COR-L47 (cell line): ENCODE results near the gene CSTF2T.
"Not testable (repeated sequence)": the region's sequence is repeated elsewhere in the genome, so short reads cannot be mapped to it uniquely, and the experiment has no call there.

ENCODE experiments used
- DNase-seq: peaks from one replicate; lab custom pipeline; 2025; lab: John Stamatoyannopoulos, UW

CSTF2T gene

DNA sequence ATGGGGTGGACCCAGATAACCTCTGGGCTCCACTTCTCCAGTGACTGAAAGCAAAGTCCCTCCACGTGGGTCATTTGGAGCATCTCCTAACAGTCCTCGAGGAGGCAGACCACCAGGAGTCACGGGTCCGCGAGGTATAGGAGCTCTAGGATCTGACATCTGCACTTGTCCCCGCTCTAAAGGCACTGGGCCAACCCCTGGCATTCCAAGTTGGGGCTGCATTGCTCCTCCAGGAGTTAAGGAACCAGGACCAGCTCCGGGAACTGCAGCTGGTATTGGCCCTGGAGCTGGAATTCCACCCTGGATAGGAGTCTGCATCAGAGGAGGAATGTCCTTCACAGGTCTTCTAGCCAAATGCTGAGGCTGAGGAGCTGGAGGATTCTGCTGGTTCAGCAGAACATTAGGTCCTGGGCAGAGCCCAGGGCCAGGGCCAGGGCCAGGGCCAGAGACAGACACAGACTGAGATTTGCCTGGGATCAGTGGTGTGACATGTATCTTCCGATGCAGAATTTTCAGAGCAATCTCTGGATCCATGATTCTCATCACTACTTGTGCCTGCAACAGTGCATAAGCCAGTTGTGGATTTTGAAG, 827 bp downstream of the CSTF2T start:
- DNase-seq, result no peak

DNA sequence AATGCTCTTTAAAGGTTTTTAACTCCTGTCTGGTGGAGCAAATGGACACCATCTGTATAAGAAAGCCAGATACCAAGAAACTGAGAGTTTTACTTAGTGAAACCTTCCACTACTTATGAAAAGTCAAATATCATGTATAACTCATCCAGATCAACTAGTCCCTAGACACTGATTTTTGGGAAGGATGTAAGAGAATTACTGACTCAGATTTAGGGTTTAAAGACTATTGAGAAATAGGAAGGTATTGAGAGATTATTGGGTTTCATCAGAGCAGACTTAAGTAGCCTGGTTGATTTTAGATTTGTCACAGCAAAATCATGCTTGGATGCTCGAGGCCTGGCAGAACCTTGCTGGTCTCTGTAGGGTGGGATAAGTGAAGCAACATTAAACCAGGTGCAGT, 3.1 kb downstream of the CSTF2T start:
- DNase-seq, result no peak

DNA sequence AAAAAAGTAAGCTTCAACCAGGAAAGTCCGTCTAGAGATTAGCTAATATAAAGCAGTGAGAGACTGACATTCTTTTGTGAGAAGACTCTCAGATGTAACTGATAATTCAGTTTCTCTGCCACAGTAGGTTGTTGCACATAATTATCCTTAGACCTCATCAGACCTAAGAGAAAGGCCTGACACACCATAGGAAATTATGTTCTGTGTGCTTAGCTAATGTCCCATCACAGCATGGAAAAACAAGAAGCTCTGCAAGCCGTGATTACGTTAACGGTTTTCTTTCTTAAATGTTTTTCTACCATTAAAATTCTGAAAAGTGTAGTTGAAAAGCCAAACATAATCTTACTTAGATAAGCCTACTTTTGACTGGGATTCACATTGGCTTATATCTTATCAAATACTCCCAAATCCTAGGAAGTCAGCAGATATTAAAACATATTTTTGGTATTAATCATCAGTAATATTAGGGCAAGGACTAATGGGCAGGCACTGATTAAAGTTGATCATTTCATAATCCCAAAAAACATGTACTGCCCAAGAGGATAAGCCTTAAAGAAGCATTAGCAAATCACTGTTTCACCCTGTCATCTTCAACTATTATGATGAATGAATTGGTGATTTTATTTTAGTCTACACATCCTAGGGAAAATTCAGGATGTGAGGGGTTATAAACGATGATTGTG, 5.2 kb downstream of the CSTF2T start:
- DNase-seq, result no peak

DNA sequence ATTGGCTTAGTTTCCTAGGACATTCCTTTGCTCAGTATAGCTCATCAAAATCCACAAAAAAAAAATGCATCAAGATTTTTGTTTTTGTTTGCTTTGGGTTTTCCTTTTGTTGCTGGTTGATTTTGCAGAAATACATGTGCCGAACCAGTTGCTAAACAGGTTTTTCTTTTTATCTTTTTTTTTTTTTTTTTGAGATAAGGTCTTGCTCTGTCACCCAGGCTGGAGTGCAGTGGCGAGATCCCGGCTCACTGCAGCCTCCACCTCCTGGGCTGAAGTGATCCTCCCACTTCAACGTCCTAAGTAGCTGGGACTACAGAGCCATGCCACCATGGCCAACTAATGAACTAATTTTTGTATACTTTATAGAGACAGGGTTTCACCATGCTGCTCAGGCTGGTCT, 8.3 kb downstream of the CSTF2T start:
- DNase-seq, result no peak

DNA sequence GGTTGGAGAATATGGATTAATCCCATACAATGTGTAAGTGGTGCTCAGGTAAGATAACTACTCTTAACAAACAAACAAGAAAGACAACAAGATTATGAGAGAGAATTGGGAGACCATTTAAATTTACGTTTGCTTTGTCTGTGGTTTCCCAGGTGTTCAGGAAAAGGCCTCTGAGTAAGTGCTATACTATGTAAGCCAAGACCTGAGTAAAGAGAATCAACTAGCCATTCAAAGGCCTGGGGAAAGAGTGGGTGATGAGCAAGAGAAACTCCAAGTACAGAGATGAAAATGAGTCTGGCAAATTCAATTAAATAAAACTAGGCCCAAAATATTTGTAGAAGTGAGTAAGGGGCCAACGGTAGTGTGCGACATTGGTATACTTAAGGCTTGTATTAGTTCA, 9.9 kb downstream of the CSTF2T start:
- no peak for DNase-seq

DNA sequence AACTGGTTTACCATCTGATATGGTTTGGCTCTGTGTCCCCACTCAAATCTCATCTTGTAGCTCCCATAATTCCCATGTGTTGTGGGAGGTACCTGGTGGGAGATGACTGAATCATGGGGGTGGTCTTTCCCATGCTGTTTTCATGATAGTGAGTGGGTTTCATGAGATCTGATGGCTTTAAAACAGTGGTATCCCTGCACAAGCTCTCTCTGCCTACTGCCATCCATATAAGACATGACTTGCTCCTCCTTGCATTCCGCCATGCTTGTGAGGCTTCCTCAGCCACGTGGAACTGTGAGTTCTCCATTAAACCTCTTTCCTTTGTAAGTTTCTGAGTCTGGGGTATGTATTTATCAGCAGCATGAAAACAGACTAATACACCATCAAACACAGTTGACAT, 10.6 kb downstream of the CSTF2T start:
- DNase-seq, result not testable (repeated sequence)

DNA sequence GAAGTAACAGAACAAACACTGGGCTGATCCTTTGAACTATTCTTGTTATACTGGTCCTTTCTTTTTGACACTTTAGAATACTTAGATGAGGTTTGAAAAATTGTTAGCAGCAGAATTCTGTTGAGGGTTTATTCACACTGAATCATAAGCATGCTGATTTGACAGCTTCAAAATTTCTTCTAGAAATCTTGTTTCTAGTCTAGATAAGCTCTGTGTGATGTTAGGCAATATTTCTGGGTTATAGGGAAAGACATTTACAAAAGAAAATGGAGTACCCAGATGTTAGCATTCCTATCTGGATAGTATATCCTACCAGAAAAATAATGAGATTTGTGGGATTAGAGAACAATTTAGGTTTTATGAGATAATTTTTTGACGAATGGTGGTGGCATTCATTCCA, 12.1 kb downstream of the CSTF2T start:
- no peak for DNase-seq

DNA sequence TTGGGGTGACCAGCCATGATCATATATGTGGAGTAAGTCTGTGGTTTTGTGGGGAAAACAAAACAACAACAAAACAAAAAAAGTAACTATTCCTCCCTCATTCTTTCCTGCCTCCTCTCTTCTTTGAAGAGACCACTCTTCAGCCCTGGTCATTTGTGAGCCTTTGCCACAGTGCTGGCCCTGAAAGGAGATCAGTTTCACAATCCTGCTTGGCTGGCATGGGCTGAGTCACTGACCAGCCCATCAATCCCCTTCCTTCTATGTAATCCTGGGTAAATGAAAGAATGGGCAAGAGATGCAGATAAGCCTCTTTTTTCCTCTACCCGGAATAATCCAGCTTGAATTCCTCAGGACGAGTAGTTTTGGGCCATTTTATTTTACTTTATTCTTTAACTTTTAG, 13.6 kb downstream of the CSTF2T start:
- no peak for DNase-seq

DNA sequence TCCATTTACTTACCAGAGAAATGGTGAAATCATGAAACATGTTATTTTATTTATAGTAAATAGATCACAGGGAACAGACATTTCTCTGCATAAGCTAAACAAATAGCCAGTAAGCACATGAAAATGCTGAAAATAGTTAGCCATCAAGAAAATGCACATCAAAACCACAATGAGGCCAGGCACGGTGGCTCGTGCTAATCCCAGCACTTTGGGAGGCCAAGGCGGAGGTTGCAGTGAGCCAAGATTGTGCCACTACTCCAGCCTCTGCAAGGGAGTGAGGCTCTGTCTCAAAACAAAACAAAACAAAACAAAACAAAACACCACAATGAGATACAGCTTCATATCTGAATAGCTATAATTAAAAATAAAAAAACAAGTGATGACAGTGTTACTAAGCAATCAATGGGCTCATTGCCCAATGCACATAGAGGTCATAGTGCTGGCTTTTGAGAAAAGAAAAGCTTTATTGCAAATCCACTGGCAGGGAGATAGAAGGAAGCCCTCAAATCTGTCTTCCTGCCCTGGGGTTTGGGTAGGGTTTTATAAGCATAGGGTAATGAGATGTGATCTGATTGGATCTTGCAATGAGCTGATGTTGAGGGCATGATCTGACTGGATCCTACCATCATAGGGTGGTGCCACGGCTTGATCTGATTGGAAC, 16.2 kb downstream of the CSTF2T start:
- no peak for DNase-seq

DNA sequence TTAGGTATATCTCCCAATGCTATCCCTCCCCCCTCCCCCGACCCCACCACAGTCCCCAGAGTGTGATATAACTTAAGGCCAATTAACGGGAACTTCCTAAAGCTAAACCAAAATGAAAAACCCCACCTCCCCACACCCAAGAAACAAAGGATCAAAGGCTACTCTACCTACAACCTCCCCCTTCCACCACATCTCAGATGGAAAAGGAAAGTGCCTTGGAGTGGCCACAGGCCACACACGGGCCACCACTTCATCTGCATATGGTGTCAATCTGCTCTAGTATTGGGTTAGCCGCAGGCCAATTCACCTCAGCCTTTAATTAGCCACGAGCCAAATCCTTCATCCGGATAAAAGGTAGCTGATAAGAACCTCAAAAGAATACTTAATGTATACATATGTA, 19.6 kb downstream of the CSTF2T start:
- no peak for DNase-seq

DNA sequence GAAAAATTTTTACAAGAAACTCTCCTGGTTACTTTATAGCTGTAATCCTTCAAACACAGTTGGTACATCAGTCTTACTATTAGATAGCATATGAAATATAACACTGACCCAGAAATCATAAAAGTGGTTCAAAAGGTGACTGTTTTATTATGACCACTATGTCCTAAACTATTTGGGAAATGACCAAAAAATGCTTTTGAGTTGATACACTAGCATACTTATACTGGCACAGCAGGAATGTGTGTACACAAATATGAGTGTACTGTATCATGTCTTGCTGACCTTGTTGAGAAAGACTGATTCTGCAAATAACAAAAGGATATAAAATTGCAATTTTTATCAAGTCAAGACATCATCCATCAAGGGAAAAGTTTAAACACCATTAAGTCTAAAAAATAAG, 24.3 kb downstream of the CSTF2T start:
- DNase-seq, result no peak

DNA sequence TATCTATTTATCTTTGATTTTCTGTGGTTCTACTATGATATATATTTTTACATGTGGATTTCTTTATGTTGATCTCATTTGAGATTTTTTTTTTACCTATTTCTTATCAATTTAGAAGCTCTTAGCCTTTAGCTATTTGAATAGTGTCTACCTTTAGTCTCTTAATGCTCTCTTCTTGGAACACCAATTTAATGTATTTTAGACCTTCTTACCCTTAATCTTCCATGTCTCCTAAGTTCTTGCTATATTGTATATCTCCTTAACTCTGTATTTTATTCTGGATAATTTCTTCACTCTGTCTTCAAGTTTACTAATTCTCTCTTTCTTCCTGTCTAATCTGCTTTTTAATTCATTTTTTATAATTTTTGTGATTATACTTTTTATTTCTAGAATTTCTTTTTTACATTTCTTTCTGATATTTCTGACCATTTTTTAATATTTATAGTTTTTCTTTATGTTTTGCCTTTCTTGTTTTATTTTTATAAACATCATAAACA, 27.3 kb downstream of the CSTF2T start:
- DNase-seq, result no peak

DNA sequence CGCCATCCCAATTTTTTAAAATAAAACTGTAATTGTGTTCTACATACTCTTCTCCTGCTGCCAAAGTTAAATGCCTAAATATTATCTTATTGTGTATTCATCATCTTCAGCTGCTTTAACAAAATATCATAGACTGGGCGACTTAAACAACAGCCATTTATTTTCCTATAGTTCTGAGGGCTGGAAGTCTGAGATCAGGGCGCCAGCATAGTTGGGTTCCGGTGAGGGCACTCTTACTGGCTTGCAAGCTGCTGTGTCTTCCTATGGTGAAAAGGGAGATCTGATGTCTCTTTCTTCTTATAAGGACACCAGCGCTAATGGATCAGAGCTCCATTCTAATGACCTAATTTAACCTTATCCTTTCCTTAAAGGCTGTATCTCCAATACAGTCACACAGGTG, 30.4 kb downstream of the CSTF2T start:
- no peak for DNase-seq

DNA sequence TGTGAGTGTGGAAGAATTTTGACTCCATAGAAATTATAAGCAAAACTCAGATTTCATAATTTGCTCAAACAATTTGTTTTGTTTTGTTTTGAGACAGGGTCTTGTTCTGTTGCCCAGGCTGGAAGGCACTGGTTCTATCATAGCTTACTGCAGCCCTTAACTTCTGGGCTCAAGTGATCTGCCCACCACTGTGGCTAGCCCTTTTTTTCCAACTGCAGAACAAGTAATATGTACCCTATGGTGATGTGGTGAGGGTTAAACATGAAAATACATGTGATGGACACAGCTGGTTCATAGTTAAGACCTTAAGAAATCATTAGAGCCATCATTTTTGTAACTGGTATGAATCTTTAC, 31.1 kb downstream of the CSTF2T start:
- no peak for DNase-seq

DNA sequence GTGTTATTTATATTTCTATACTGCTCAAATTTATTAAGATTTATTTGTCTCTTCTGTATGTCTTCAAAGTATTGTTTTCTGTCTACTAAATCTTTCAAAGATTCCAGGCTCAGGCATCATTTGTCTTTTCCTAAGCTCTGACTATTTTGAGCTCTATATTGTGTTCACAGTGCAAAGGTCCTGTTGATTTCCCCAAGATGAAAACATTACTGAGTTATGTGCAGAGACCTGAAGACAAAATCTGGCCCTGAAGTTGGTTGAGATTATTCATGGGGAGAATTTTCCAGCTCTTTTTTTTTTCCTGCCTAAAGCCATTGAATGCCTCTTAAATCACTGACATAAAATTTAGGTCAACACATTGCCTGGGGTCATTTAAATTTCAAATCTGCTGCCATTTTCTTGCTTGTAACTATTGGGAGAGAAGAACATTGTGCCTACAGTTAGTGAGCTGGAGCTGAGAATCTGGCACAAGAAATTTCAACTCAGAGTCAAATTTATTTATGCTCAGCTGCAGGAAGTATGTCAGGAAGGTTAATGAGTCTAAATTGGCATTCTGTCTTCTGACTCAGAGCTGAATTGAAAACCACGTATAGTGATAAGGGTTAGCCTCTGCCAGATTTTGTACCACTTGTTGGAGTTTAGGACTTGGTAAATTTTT, 31.6 kb downstream of the CSTF2T start:
- DNase-seq, result no peak

DNA sequence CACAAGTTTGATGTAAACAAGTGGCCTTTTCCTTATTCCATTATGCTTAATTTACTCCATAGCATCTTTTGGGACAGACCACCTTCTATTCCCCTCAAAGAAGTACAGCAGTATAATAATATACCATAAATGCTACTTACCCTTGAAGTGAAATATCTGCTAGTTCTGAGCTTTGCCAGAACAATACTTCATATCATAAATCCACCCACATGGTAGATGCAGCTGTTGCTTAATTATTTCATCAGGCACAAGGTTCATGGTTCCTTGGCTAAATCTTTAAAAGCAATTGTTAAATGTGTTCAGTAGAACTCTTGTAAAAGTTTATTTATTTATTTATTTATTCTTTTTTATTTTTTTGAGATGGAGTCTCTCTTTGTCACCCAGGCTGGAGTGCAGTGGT, 32.9 kb downstream of the CSTF2T start:
- DNase-seq, result no peak

DNA sequence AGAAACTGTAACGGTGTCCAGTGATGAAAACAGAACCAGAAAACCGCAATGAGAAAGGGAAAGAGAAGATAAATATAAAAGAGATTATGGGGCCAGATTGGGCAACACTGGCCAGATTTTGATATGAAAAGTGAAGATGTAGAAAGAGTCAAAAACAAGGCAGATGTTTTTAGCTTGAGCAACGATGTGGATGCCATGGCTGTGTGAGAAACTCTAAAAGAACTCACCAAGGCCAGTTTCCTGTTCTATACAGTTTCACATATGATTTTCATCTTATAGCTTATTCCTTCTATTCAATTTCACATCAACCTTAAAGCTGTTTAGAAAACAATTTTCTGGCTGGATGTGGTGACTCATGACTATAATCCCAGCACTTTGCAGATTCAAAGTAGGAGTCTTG, 36.3 kb downstream of the CSTF2T start:
- no peak for DNase-seq

DNA sequence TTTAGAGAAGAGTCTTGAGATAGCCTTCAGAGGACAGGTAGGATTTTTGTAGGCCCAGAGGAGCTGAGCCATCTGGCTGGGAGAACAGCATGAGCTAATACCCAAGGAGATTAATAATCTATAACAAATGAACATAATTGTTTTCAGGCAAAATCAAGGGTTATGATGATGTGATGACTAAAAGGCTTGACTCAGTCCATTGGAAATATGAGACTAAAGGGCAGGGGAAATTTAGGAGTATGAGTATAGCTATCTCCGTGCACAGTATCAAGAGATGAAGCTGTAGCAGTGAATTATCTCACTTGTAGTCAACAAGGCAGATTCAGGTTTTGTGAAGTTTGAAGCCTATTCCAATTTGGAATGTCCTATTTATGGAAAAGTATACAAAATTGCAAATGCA, 40.1 kb downstream of the CSTF2T start:
- no peak for DNase-seq

DNA sequence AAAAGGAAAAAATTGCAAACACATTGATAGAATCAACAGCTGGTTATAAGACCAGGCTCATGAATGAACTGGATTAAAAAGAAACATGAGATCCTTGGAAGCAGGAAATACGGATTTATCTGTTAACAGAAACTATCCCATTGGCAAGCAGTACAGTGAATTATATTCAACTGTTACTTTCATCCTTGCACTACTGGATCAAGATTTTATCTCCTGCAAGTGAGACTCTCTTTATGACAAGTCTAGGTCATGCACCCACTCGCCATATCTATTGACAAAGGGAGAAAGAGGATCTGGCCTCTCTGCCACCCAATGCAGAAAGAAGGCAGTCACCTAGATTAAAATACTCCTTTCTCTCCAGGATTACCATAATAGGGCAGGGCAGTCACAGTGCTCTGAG, 41.4 kb downstream of the CSTF2T start:
- no peak for DNase-seq

DNA sequence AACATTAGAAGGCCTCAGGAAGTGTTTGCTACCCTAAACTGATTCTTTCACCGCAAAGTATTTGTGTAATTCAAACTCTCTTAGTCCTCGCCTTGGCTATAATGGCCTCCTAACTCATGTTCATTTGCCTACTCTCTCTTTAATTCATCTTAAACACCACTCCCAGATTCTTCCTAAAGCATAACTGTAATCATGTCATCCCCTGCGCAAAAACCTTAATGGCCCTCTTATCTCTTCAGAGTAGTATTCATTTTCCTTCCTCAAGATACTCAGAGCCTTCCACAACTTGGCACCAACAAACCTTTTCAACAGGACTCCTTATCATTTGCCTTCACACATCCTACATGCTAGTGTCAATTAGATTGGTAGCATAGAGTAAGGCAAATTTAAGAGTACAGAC, 42.9 kb downstream of the CSTF2T start:
- DNase-seq, result no peak

DNA sequence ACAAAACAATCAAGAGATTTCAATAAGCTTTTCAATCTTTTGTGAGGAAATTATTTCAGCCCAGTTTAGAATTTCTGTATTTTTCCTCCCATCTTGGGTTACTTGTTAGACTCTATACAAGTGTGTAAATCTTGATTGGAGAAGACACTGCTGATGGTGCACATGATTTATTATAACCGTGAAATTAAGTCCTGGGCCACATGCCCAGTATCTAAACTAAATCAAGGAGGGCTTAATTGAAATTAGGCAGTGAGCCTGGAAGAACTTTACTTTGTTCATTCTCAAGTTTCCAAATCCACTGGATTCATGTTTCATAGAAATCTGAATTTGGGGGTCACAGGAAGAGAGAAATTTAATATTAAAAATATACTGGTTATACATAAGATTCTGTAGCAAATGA, 44.5 kb downstream of the CSTF2T start:
- no peak for DNase-seq

DNA sequence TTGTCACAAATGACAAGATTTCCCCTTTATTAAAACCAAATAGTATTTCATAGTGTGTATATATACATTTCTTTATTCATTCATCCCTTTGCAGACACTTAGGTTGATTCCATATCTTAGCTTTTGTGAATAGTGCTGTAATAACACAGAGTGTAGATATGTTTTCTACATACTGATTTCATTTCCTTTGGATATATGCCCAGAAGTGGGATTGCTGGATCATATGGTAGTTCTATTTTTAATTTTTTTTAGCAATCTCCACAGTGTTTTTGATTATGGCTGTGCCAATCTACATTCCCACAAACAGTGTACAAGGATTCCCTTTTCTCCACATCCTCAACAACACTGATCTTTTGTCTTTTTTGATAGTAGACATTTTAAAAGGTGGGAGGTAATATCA, 46.4 kb downstream of the CSTF2T start:
- no peak for DNase-seq

DNA sequence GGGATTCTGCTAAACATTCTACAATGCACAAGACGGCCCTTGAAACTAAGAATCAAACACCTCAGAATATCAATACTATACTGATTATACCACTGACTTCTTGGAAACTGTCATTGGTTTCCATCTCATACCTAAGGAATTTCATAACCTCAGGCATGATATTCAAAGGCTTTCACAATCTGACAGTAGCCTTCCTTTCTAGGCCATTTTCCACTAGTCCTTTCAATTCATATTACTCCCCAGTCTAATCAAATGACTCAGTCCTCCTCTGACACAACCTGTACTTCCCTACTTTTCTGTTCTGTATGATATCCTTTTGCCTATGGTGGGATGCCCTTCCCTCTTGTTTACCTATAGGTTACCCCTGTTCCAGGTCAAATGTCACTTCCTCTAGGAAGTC, 48.3 kb downstream of the CSTF2T start:
- no peak for DNase-seq
